GM19452 (cell line): ENCODE data around the gene CCNI.
"Not testable (repeated sequence)": the region's sequence is repeated elsewhere in the genome, so short reads cannot be mapped to it uniquely, and the experiment has no call there.

ENCODE experiments used
- ATAC-seq: cut with Tn5 transposase; IDR thresholded peaks from one replicate; pipeline ENCODE4 v1.9.1; 2021; ENCODE audit not compliant: unreplicated experiment

Gene CCNI

DNA sequence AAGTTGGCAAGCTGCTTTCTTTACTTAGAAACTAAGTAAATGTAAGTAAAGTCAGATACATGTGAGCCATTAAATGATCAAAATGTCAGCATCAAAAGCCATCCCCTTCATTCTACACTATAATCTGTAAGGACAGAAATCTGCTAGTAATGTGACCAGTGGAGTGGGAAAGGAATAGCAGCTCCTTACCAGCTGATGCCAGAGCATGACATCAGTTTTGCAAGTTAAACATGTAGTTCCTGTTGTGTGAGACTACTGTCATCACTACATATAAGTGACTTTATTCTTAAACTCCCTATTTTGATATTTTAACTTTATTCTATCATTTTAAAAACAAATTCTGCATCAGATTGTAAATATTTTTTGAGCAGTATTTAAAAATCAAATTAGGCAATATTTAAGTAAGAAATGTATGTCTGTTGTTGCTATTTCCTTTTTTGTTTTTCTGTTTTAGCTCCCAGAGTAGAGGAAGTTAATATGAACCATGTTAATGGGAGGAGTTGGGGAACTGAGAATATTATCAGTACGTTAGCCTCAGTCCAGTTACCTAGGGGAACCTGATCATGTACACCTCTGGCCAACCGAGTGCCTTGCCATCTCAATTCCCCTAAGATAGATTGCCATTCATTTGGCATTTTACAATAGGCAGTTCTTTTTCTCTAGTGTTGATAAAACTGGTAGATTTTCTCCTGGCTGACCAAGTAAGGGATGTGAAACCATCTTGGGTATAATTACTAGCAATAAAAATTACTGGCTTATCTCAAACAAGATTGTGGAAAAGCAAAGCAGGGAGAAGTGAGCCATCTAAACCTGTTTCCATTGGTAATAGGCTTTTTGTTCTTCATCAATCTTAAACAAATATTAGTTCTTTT is 34.7 kb downstream of the CCNI start:
- ATAC-seq = no peak

GRCh38 chr4:77040270-77040669 is 35.5 kb downstream of the CCNI start:
- no peak for ATAC-seq

DNA sequence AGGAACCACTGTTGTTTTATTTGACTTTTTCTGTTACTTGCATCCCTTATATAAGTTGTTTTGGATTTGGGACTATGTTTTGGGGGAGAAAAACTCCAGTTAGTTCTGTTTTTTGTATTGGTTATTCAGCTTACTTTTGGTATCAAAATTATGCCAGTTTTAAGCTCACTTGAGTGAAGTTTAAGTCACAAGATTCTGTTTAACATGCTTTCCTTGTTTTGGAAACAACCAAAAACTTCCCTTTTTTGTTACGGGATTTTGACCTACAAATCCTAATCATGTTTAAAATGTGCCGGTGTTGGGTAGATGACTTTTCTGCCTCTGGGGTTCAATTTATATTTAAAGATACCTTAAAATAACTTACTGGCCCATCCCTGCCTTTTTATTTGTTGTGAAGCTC is 36.0 kb downstream of the CCNI start:
- no peak for ATAC-seq

- ATAC-seq = no peak
These were observed 38.1 kb downstream of the CCNI start for GRCh38 chr4:77037736-77038135.

DNA sequence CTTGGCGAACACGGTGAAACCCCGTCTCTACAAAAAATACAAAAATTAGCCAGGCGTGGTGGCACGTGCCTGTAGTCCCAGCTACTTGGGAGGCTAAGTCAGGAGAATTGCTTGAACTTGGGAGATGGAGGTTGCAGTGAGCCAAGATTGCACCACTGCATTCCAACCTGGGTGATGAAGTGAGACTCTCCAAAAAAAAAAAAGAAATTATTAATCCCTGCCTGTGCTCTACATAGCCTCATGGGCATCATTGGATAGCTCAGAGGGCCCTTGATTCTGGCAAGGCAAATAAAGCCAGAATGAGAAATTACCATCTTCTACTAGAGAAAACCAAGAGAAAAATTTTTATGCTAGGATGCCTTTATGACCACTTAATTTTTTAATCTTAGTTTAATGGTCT is 38.6 kb downstream of the CCNI start:
- not testable (repeated sequence) for ATAC-seq

GRCh38 chr4:77036206-77036605 is 39.6 kb downstream of the CCNI start:
- ATAC-seq = no peak

DNA sequence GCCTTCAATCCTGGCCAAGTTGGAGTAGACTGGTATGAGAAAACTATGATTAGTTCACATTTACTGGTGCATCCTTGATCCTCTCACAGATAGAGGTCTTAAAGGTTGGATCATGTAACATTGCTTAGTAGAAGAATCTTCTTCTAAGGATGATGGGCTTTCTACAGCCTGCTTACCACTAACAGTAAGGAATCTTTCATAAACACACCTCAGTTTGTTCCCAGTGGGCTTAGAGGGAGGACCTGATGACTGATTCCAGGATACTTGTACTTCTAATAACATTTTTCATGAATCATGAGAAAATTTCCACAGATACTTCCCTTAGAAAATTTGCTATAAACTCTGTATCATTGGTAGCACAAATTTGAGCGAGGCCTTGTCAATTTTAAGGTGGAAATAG is 40.6 kb downstream of the CCNI start:
- ATAC-seq = no peak

GRCh38 chr4:77031544-77031943 is 44.2 kb downstream of the CCNI start:
- no peak for ATAC-seq

- not testable (repeated sequence) for ATAC-seq
These were observed 46.0 kb downstream of the CCNI start for GRCh38 chr4:77029757-77030156.

DNA sequence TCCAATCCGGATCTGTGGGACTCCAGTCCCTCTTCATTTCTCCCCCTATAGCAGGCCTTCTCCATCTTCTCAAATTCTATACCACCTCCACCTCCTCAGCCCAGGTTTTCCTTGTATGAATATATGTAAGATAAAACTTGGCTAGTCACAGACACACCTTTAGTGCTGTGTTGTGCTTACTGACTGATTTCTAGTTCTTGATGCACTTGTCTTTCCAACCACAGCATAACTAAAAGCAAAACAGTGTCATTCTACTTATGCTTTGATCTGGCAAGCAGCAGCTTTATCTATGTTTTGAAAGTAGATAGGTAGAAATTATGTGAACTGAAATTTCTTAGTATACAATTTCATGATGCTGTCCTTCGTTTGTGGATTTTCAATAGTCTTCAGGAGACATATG is 47.5 kb downstream of the CCNI start:
- no peak for ATAC-seq

- ATAC-seq = no peak
These were observed 49.5 kb downstream of the CCNI start for GRCh38 chr4:77026322-77026704.

GRCh38 chr4:77025643-77026321 is 50.0 kb downstream of the CCNI start:
- peak; percentile 93 for ATAC-seq

DNA sequence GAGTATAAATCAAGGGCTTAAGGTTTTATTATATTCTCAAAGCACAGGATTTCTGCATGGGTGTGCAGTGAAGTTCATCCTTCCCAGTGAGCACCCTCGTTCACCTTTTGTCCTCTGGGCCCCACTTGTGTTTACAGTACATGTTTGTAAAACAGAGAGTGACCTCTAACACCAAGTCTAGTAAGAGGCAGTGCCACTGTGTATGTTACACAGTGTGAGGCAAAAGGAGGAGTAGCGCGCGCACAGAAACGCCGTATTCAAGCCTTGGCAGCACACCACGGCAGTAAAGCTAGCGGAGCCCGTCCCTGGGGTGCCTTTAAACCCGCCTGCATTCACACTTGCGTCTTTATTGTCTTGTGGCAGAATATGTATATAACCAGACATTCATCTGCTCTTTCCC is 51.9 kb downstream of the CCNI start:
- ATAC-seq = no peak

DNA sequence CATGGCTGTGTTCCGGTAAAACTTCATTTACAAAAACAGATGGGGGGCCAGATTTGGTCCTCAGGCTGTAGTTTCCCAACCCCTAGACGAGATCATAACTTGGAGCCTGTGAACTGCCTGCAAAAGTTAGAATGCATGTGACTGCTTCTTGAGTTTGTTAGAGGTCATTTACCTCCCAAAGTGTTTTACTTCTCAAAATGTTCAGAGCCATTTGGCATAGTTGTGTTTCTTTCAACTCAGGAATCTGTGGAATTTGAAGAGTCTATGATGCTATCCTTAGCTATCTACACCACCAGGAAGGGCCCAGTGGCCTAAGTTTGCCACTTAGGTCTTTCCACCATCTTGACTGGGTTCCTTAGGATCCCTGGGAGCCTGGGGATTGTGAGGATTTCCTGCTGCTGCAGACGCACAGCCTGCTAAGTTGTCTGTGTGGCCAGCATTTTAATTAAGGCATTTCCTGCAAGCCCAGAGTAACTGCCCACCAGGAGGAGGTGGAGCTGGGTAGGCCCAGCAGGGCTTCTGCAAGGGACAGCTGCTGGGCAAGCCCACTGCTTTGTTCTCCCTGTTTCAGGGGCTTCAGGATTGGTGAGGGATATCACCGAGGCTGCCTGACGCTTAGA is 53.1 kb downstream of the CCNI start:
- no peak for ATAC-seq

GRCh38 chr4:77021614-77022089 is 54.1 kb downstream of the CCNI start:
- ATAC-seq = no peak

GRCh38 chr4:77020017-77020416 is 55.8 kb downstream of the CCNI start:
- no peak for ATAC-seq

GRCh38 chr4:77015390-77015789 is 60.4 kb downstream of the CCNI start:
- no peak for ATAC-seq

DNA sequence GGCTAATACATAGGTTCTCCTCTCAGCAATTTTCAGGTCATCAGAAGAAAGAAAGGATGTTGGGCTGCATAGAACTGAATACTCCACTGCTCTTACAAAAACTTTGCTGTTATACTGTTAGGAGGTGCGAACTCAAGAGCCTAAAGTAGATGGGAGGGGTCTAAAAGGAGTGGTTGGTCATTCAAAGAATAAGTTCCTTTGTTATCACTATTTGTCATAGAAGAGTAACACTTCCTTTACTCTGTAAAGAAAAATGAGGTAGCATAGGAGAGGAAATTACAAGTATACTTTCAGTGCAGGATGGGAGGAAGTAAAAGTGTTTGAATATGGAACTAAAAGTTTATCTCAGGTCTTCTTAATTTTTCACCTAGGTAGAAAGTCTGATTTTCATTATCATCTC is 61.5 kb downstream of the CCNI start:
- no peak for ATAC-seq

- no peak for ATAC-seq
These were observed 63.1 kb downstream of the CCNI start for GRCh38 chr4:77012726-77013125.

DNA sequence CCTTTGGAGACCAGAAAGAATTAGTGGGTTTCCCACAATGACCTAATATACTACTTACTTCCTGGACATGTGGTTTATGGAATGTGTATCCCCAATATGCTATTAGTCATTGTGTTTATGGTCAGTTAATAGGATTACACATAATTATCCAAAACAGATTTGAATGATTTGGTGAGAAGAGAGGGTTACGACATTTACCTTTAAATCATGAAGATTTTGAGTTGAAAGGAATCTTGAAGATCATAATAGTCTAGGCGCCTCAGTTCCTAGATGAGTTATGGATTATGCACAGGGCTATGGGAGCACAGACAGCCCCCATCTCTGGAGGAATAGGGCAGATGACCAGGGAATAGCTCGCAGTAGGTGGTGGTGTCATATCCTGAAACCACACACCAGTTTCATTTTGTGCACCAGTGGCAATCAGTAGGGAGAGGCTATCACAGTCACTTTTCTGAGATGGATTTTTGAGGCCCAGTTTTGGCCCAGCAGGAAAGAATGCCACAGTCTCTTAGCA is 64.9 kb downstream of the CCNI start:
- ATAC-seq = no peak

DNA sequence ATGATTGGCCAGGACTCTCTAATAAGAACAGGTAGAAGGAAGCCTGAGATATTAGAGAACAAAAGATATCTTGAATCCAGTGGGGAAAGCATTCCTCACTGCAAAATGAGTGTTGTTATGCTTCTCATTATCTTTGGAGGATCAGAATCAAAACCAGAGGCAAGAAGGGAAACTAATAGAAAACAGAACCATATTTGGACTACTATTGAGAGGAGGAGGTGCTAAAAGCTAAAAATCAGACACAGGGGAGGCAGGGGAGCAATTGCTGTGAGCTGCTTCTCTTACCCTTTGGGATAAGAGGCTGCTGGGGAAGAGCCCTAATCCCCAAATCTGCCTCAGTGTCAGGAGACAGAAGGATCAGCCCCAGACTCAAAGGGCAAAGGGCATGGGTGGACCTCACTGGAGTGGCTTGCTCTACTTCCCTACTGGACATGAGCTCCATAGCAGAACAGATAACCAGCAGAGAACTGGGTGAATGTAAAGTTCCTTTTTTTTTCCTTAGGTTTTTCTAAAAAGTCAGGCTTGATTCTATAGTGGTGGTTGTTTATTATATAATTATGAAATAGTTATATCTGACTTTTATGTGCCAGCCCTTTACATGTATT is 66.2 kb downstream of the CCNI start:
- no peak for ATAC-seq
